HepG2 (cell line): ENCODE data around the gene MRM1. TPM values are rescaled to one million over a fixed set of nuclear protein-coding genes. Genes with fewer than 3 reads are reported as not detected.

Source experiments
- HES4 ChIP-seq: sonication (generic); formaldehyde crosslinking; IDR thresholded peaks from 2 replicates; pipeline ENCODE4 v1.9.0; 2021; ENCODE audit warnings: mild to moderate bottlenecking, missing genetic modification reagents, borderline replicate concordance
- HNRNPK ChIP-seq: fragments of 200-400 bp; formaldehyde crosslinking; IDR thresholded peaks from 2 replicates; pipeline ENCODE4 v1.6.1; 2018; ENCODE audit warnings: low read length, low read depth, moderate library complexity, mild to moderate bottlenecking; ENCODE audit not compliant: poor library complexity, severe bottlenecking
- MIER2 ChIP-seq: IDR thresholded peaks from 2 replicates; pipeline ENCODE4 v1.6.1; 2016; ENCODE audit warnings: missing biosample characterization, missing genetic modification reagents
- MTF2 ChIP-seq: sonication (generic); formaldehyde crosslinking; IDR thresholded peaks from 2 replicates; pipeline ENCODE4 v1.5.0; 2020; ENCODE audit warnings: missing genetic modification reagents, borderline replicate concordance
- MZF1 ChIP-seq: sonication (generic); formaldehyde crosslinking; IDR thresholded peaks from 2 replicates; pipeline ENCODE4 v1.8.1; 2023; ENCODE audit warnings: mild to moderate bottlenecking, missing genetic modification reagents, borderline replicate concordance
- PBX3 ChIP-seq: sonication (generic); formaldehyde crosslinking; IDR thresholded peaks from 2 replicates; pipeline ENCODE4 v1.8.1; 2023; ENCODE audit warnings: missing genetic modification reagents, inconsistent platforms, borderline replicate concordance
- PCBP2 ChIP-seq: fragments of 200-400 bp; formaldehyde crosslinking; optimal IDR thresholded peaks from 2 replicates; pipeline ENCODE3; 2018; ENCODE audit warnings: low read length, low read depth; ENCODE audit not compliant: poor library complexity, severe bottlenecking
- SMARCC2 ChIP-seq: fragments of 450-650 bp; IDR thresholded peaks from 2 replicates; pipeline ENCODE4 v1.6.1; 2017; ENCODE audit warnings: antibody characterized with exemption, mild to moderate bottlenecking
- XBP1 ChIP-seq: sonication (generic); formaldehyde crosslinking; IDR thresholded peaks from 2 replicates; pipeline ENCODE4 v1.5.0; 2020; ENCODE audit warnings: missing genetic modification reagents
- ZBTB39 ChIP-seq: sonication (generic); formaldehyde crosslinking; IDR thresholded peaks from 2 replicates; pipeline ENCODE4 v1.5.0; 2020; ENCODE audit warnings: missing genetic modification reagents
- ZMAT5 ChIP-seq: sonication (generic); formaldehyde crosslinking; IDR thresholded peaks from 2 replicates; pipeline ENCODE4 v1.5.0; 2020; ENCODE audit warnings: mild to moderate bottlenecking, low read depth, missing genetic modification reagents, borderline replicate concordance
- ZNF143 ChIP-seq: sonication (generic); formaldehyde crosslinking; IDR thresholded peaks from 2 replicates; pipeline ENCODE4 v1.4.0; 2020; ENCODE audit warnings: missing genetic modification reagents
- ZNF180 ChIP-seq: sonication (generic); formaldehyde crosslinking; IDR thresholded peaks from 2 replicates; pipeline ENCODE4 v1.4.0; 2020; ENCODE audit warnings: low read depth, missing genetic modification reagents, borderline replicate concordance
- ZNF407 ChIP-seq: sonication (generic); formaldehyde crosslinking; IDR thresholded peaks from one replicate; pipeline ENCODE4 v1.5.1; 2020; ENCODE audit warnings: mild to moderate bottlenecking, missing genetic modification reagents; ENCODE audit errors: not compliant biosample characterization
- ZNF598 ChIP-seq: sonication (generic); formaldehyde crosslinking; IDR thresholded peaks from 2 replicates; pipeline ENCODE4 v1.5.1; 2020; ENCODE audit warnings: mild to moderate bottlenecking, missing genetic modification reagents, borderline replicate concordance
- polyA plus RNA-seq, 8 experiments: library from polyadenylated mRNA; depleted of rRNA in 3 of 8; stranded (reverse) in 7 of 8; unstranded in 1 of 8; fragments of >200 nt; fragmentation: Illumina TruSeq in 4 of 8; extraction: Trizol in 4 of 8; gene quantifications; 2 replicates each; pipeline versions ENCODE4 v1.2.1 to v1.2.3, GENCODE V29; 2011 to 2016; ENCODE audit warnings: low read depth in 4 of 8, missing spikeins in 1 of 8, mixed read lengths in 1 of 8; ENCODE audit not compliant: insufficient read depth in 1 of 8
- total RNA-seq, 5 experiments: library from RNA; depleted of rRNA; stranded (reverse); fragments of >200 nt; fragmentation: Illumina TruSeq; extraction: Trizol; gene quantifications; 2 replicates each; pipeline ENCODE4 v1.2.3, GENCODE V29; 2016; ENCODE audit warnings: low read depth in 1 of 5

MRM1 gene
- total and polyA plus RNA-seq, 2 of the 13 experiments (the other 11 are each of a cell fraction or from before 2014, with no cell fraction given), result 4.1 to 11.3 TPM

GRCh38 chr17:36601303-36602029, at the start of gene MRM1 (continued):
- peak; percentile 77 for TF ChIP-seq ZNF407
- TF ChIP-seq HES4 (CRISPR knock-in tag), result no peak; the same call in 1 of the 2 replicates
- no peak for TF ChIP-seq XBP1 (CRISPR knock-in tag)
- TF ChIP-seq ZNF598 (CRISPR knock-in tag), result peak; percentile 78; the same call in 1 of the 2 replicates
- TF ChIP-seq MZF1 (CRISPR knock-in tag), result 0 out of 2 replicates have a peak, but pooled peaks have one; percentile 68
- TF ChIP-seq HNRNPK, result peak; percentile 50
- no peak for TF ChIP-seq ZMAT5 (CRISPR knock-in tag)
- peak; percentile 63 for TF ChIP-seq ZNF143 (CRISPR knock-in tag)
- no peak for TF ChIP-seq PBX3
- no peak for TF ChIP-seq SMARCC2
- TF ChIP-seq ZBTB39, result no peak
- 0 out of 2 replicates have a peak, but pooled peaks have one; percentile 63 for TF ChIP-seq MTF2 (CRISPR knock-in tag)
- no peak for TF ChIP-seq PCBP2
- no peak for TF ChIP-seq ZNF180 (CRISPR knock-in tag)
- no peak for TF ChIP-seq MIER2 (CRISPR knock-in tag)
